Astrocyte of the spinal cord (primary cell): ENCODE measurements around the gene SPEM2.

Experiments used
- DNase-seq: peaks from one replicate; pipeline ENCODE4 v3.0.0; 2011; ENCODE audit warnings: low read depth, low spot score
- H3K4me3 ChIP-seq: 2 replicates; pipeline ENCODE4 v1.5.1; 2011; ENCODE audit warnings: low read depth, mild to moderate bottlenecking, low read length, moderate library complexity
- in situ Hi-C: cut with HindIII; loops from 2 replicates; pipeline ENCODE4 v1.10.0; 2017; ENCODE audit warnings: low sequenced_read_pairs
- TF ChIP-seq, protein P1 (sequence below): IDR thresholded peaks from 2 replicates; pipeline ENCODE4 v1.5.1; 2012; ENCODE audit warnings: low read depth, mild to moderate bottlenecking, low read length, inconsistent platforms

Gene SPEM2

DNA sequence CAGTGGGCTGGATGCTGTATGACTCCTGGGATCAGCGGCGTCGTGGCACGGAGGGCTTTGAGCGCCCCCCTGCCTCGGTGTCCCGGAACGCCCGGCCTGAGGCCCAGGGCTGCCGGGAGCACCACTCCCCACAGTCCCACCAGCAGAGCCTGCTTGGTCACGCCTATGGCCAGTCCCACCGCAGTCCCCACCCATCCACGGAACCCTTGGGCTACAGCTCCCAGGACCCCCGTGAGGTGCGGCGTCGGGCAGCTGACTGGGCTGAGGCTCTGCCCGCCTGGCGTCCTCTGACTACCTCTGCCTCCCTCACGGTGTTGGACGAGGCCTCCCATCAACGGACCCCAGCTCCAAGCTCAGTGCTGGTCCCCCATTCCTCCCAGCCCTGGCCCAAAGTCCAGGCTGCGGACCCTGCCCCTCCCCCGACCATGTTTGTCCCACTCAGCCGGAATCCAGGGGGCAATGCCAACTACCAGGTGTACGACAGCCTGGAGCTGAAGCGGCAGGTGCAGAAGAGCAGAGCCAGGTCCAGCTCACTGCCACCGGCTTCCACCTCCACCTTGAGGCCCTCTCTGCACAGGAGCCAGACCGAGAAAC is 1.6 kb downstream of the SPEM2 start:
- no peak for DNase-seq
- TF ChIP-seq, protein P1, sequence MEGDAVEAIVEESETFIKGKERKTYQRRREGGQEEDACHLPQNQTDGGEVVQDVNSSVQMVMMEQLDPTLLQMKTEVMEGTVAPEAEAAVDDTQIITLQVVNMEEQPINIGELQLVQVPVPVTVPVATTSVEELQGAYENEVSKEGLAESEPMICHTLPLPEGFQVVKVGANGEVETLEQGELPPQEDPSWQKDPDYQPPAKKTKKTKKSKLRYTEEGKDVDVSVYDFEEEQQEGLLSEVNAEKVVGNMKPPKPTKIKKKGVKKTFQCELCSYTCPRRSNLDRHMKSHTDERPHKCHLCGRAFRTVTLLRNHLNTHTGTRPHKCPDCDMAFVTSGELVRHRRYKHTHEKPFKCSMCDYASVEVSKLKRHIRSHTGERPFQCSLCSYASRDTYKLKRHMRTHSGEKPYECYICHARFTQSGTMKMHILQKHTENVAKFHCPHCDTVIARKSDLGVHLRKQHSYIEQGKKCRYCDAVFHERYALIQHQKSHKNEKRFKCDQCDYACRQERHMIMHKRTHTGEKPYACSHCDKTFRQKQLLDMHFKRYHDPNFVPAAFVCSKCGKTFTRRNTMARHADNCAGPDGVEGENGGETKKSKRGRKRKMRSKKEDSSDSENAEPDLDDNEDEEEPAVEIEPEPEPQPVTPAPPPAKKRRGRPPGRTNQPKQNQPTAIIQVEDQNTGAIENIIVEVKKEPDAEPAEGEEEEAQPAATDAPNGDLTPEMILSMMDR = no peak
- in situ Hi-C loops = no loop called here
- no peak overlapping the region for H3K4me3 ChIP-seq

DNA sequence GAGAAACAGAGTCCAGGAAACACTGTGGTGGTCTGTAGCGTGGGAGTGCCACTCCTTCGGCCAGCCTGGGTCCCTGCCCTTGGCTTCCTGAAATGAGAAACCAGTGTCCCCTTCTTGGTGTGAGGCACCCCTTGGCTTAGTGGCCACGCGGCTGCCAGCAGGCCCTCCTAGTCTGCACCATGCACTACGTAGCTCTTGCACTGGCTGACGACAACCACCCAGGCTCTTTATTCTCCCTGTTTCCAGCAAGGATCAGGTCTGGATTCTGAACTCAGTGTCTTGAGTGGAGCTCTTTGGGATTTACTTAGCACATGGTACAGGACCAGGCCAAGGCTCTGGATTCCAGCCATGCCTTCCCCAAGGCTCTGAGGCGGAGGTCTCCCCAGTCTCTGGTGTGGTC is 2.1 kb downstream of the SPEM2 start:
- TF ChIP-seq, protein P1 = no peak
- DNase-seq = no peak
- no peak overlapping the region for H3K4me3 ChIP-seq
- in situ Hi-C loops = no loop called here

DNA sequence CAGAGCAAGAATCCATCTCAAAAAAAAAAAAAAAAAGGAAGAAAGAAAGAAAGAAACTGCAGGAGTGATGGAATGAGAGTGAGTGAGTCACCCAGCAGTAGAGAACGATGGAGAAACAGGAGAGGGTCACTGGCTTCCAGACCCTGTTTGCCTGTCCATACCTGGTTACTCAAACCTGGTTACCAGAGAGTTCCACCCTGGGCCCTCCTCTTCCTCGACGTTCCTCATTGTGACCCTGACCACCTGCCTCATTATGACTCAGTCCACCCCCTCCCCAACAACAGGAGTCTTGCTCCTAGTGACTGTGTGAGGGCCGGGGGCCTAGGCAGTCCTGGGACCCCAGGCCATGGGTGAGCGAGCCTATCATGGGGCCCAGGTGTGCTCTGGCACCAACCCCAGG is 3.1 kb downstream of the SPEM2 start, which contains the start of gene SPEM3:
SPEM3 (plus strand) TSS at position 301 of the 400 bp plus-strand sequence; CDS start at position 347, 46 bp downstream.
- no peak within 1 kb of the TSS for H3K4me3 ChIP-seq
- TF ChIP-seq, protein P1 = no peak
- in situ Hi-C loops = no loop called here
- DNase-seq = no peak

DNA sequence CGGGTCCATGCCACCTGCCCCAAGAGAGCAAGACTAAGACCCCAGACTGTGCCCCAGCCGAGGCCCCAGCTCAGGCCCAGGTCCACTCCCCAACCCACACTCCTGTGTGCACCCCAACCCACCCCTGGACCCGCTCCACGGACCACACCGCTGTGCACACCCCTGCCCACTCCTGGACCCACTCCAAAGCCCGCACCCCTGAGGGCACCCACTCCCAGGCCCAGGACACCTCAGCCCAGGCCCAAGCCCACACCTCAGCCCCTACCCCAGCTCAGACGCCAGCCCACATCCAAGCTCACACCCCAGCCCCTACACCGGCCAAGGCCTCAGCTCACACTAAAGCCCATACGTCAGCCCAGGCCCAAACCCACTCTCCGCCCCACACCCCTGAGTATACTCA is 4.3 kb downstream of the SPEM2 start:
- no peak overlapping the region for H3K4me3 ChIP-seq
- in situ Hi-C loops = no loop called here
- no peak for DNase-seq
- TF ChIP-seq, protein P1 = no peak

DNA sequence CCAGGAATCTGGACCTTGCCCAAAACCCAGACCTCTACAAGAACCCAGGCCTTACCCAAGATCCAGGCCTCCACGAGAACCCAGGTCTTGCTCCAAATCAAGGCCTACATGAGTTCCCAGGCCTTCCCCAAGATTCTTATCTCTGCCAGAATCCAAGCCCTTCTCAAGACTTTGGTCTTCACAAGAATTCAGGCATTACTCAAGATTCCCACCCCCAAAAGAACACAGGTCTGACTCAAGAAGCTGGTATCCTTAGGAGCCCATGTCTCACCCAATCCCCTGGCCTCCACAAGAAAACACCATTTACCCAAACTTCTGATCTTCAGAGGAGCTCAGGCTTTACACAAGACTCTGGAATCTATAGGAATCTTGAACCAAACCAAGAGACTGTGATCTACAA is 5.8 kb downstream of the SPEM2 start:
- no peak overlapping the region for H3K4me3 ChIP-seq
- in situ Hi-C loops = no loop called here
- TF ChIP-seq, protein P1 = no peak
- no peak for DNase-seq

DNA sequence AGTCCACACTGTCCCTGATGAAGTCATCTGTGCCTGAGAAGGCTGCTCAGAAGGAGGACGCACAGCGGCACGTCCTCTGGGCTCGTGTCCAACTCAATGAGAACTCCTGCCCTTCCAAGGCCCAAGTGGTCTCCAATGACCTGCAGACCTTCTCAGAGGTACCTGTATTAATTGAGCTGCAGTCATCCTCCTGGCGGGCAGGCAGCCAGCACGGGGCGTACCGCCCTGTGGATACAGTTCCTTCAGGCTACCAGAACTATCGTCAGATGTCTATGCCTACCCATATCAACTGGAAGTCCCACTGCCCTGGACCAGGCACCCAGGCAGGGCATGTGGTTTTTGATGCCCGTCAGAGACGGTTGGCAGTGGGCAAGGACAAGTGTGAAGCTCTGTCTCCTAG is 6.9 kb downstream of the SPEM2 start:
- TF ChIP-seq, protein P1 = no peak
- DNase-seq = no peak
- H3K4me3 ChIP-seq = no peak overlapping the region
- in situ Hi-C loops = no loop called here
